GM12878 (cell line): ENCODE measurements around the gene AQP9. TPM values are rescaled to one million over a fixed set of nuclear protein-coding genes. Genes with fewer than 3 reads are reported as not detected.

Source experiments
- ATAC-seq: fragments of 200-7000 bp; cut with Tn5 transposase; 3 replicates; pipeline ENCODE4 v1.9.1; 2020; ENCODE audit warnings: mild to moderate bottlenecking, moderate library complexity
- BruUV-seq: library from RNA; stranded (reverse); fragments of 400-500 nt; replicated peaks from 2 replicates; lab custom pipeline; 2021; lab: Mats Ljungman, UMichigan
- CTCF ChIA-PET: fragments of 300-600 bp; sonication (Branson Sonifier 250); formaldehyde crosslinking; extraction: SDS; loops from one replicate; lab custom pipeline; 2021; ENCODE audit warnings: inconsistent platforms; lab: Yijun Ruan, JAX
- POLR2A ChIA-PET: fragments of 350-600 bp; formaldehyde crosslinking; extraction: SDS; loops from one replicate; lab custom pipeline; 2021; ENCODE audit warnings: inconsistent platforms; lab: Charles Lee
- RAD21 ChIA-PET: fragments of 300-600 bp; sonication (Branson Sonifier 250); formaldehyde crosslinking; loops from one replicate; lab custom pipeline; 2023; ENCODE audit warnings: antibody characterized with exemption; ENCODE audit not compliant: unreplicated experiment; lab: Charles Lee
- SMC1A ChIA-PET: fragments of 300-600 bp; sonication (Branson Sonifier 250); formaldehyde crosslinking; loops from one replicate; lab custom pipeline; 2023; ENCODE audit not compliant: unreplicated experiment, uncharacterized antibody; lab: Charles Lee
- DNase-seq: peaks from one replicate; pipeline ENCODE4 v3.0.0-alpha.2; 2011; ENCODE audit warnings: low read depth, low spot score
- FAIRE-seq: peaks from 3 replicates; lab custom pipeline; 2011; peaks lifted over from hg19 to GRCh38; lab: Jason Lieb, UNC
- H2AFZ ChIP-seq: 2 replicates; pipeline ENCODE4 v1.6.0; 2011; ENCODE audit warnings: low read depth, low read length, control low read depth; ENCODE audit not compliant: control insufficient read depth
- H3K27ac ChIP-seq: 2 replicates; pipeline ENCODE4 v1.5.1; 2011; ENCODE audit warnings: control low read depth; ENCODE audit not compliant: control insufficient read depth, insufficient read depth
- H3K27me3 ChIP-seq, 2 experiments: replicated peaks in 1 of 2; 2 replicates each; pipeline versions ENCODE4 v1.6.0 to v1.6.1; 2011; ENCODE audit warnings: low read length in 1 of 2; ENCODE audit not compliant: control insufficient read depth in 2 of 2, insufficient read depth in 2 of 2
- H3K36me3 ChIP-seq, 2 experiments: 2 replicates each; pipeline ENCODE4 v1.5.1; 2011; ENCODE audit warnings: low read length in 1 of 2; ENCODE audit not compliant: control insufficient read depth in 2 of 2, insufficient read depth in 2 of 2
- H3K4me1 ChIP-seq: 2 replicates; pipeline ENCODE4 v1.6.1; 2011; ENCODE audit warnings: mild to moderate bottlenecking, low read length, moderate library complexity, mixed read lengths; ENCODE audit not compliant: control insufficient read depth, insufficient read depth
- H3K4me2 ChIP-seq: 2 replicates; pipeline ENCODE4 v1.6.0; 2011; ENCODE audit warnings: control low read depth; ENCODE audit not compliant: control insufficient read depth, insufficient read depth
- H3K4me3 ChIP-seq: fragments of 200-600 bp; sonication (generic); 2 replicates; pipeline ENCODE4 v1.5.1; 2016
- H3K79me2 ChIP-seq: 2 replicates; pipeline ENCODE4 v1.6.0; 2011; ENCODE audit warnings: low read length; ENCODE audit not compliant: control insufficient read depth, insufficient read depth
- H3K9ac ChIP-seq: 2 replicates; pipeline ENCODE4 v1.8.0; 2011; ENCODE audit warnings: low read length, control low read depth, mixed read lengths; ENCODE audit not compliant: control insufficient read depth, insufficient read depth
- H3K9me3 ChIP-seq: replicated peaks from 3 replicates; pipeline ENCODE4 v1.5.1; 2011; ENCODE audit warnings: mild to moderate bottlenecking, low read length; ENCODE audit not compliant: control insufficient read depth, insufficient read depth
- H4K20me1 ChIP-seq: 2 replicates; pipeline ENCODE4 v1.6.0; 2011; ENCODE audit not compliant: control insufficient read depth, insufficient read depth
- BHLHE40 ChIP-seq, 2 experiments: fragments of 450-650 bp in 1 of 2; IDR thresholded peaks; 2 replicates each; pipeline ENCODE4 v1.6.1; 2011 to 2017; ENCODE audit warnings: low read depth in 2 of 2, borderline replicate concordance in 1 of 2, improper control_type of control experiment in 1 of 2, low read length in 1 of 2, mild to moderate bottlenecking in 1 of 2
- CEBPZ ChIP-seq: fragments of 150-350 bp; IDR thresholded peaks from 2 replicates; pipeline ENCODE4 v1.6.1; 2016; ENCODE audit warnings: low read depth, low read length
- CTCF ChIP-seq, 3 experiments: IDR thresholded peaks in 2 of 3; conservative IDR thresholded peaks in 1 of 3; 2 replicates each; pipeline ENCODE4 v1.5.1; 2011; ENCODE audit warnings: low read depth in 3 of 3, low read length in 3 of 3, mild to moderate bottlenecking in 3 of 3, control low read depth in 2 of 3, moderate library complexity in 2 of 3, inconsistent platforms in 1 of 3, mixed read lengths in 1 of 3; ENCODE audit not compliant: control insufficient read depth in 2 of 3, insufficient read depth in 1 of 3; ENCODE audit errors: extremely low read depth in 1 of 3
- IKZF1 ChIP-seq: fragments of 450-650 bp; conservative IDR thresholded peaks from 2 replicates; pipeline ENCODE4 v1.6.1; 2017; ENCODE audit warnings: antibody characterized with exemption, mild to moderate bottlenecking
- IKZF2 ChIP-seq, 2 experiments: fragments of 450-650 bp; IDR thresholded peaks; 2 replicates each; pipeline ENCODE4 v1.6.1; 2017; ENCODE audit warnings: mild to moderate bottlenecking in 2 of 2, moderate library complexity in 2 of 2
- LARP7 ChIP-seq: fragments of 450-650 bp; IDR thresholded peaks from 2 replicates; pipeline ENCODE4 v1.6.1; 2017; ENCODE audit warnings: mild to moderate bottlenecking
- NFYA ChIP-seq: IDR thresholded peaks from 2 replicates; pipeline ENCODE4 v1.6.1; 2011; ENCODE audit warnings: low read depth, mild to moderate bottlenecking, low read length, improper control_type of control experiment, borderline replicate concordance
- NR2F1 ChIP-seq: fragments of 450-650 bp; conservative IDR thresholded peaks from 2 replicates; pipeline ENCODE4 v1.6.1; 2017; ENCODE audit warnings: mild to moderate bottlenecking
- POLR2AphosphoS5 ChIP-seq: IDR thresholded peaks from 2 replicates; pipeline ENCODE4 v1.6.1; 2011; ENCODE audit warnings: mild to moderate bottlenecking, low read length, inconsistent platforms
- SIN3A ChIP-seq: IDR thresholded peaks from 2 replicates; pipeline ENCODE4 v1.6.1; 2012; ENCODE audit warnings: low read depth, low read length, improper control_type of control experiment
- SUZ12 ChIP-seq: fragments of 200-600 bp; sonication (generic); IDR thresholded peaks from one replicate; pipeline ENCODE4 v1.6.1; 2018; ENCODE audit warnings: antibody characterized with exemption, mild to moderate bottlenecking; ENCODE audit not compliant: unreplicated experiment
- WGBS: methylation state at CpG from one replicate; pipeline ENCODE4 v1.1.6; 2016; ENCODE audit warnings: low lambda C conversion rate; ENCODE audit not compliant: insufficient replicate concordance, insufficient coverage; ENCODE audit errors: missing lambda C conversion rate; 5-methylcytosine and 5-hydroxymethylcytosine counted together
- in situ Hi-C: fragments of 300-500 bp; cut with MboI; formaldehyde crosslinking; loops from 9 replicates; pipeline ENCODE4 v1.14.3; 2018; ENCODE audit warnings: mixed read lengths
- intact Hi-C: fragments of 100-400 bp; cut with micrococcal nuclease; formaldehyde crosslinking; loops from one replicate; pipeline ENCODE4 v1.14.2; 2022; ENCODE audit not compliant: unreplicated experiment
- polyA plus RNA-seq, 11 experiments: library from polyadenylated mRNA; depleted of rRNA in 4 of 11; unstranded in 6 of 11; stranded (reverse) in 5 of 11; fragments of >200 nt; fragmentation: Nextera tagmentation in 4 of 11; fragmentation: Illumina TruSeq in 1 of 11; extraction: Ambion mirVana in 4 of 11; extraction: Trizol in 1 of 11; gene quantifications; 1 replicate in 1 of 11; 2 replicates in 10 of 11; pipeline versions ENCODE4 v1.2.1 to v1.2.3, GENCODE V29; 2011 to 2016; ENCODE audit warnings: inconsistent platforms in 2 of 11, missing spikeins in 2 of 11, low read depth in 1 of 11
- total RNA-seq, 4 experiments: library from RNA; depleted of rRNA in 3 of 4; stranded (reverse); fragments of >200 nt in 3 of 4; fragmentation: Illumina TruSeq in 1 of 4; extraction: Trizol in 1 of 4; gene quantifications; 2 replicates each; pipeline versions ENCODE4 v1.2.1 to v1.2.3, GENCODE V29; 2013 to 2021
- TF ChIP-seq, protein P1 (sequence below): IDR thresholded peaks from 2 replicates; pipeline ENCODE4 v1.6.1; 2012; ENCODE audit warnings: low read depth, low read length, improper control_type of control experiment
- TF ChIP-seq, protein P2 (sequence below): IDR thresholded peaks from 2 replicates; pipeline ENCODE4 v1.6.1; 2011; ENCODE audit warnings: borderline replicate concordance, low read depth, mild to moderate bottlenecking, moderate library complexity, mixed read lengths, low read length; ENCODE audit not compliant: insufficient read depth; ENCODE audit errors: extremely low read length
- TF ChIP-seq, protein P3 (sequence below): IDR thresholded peaks from 2 replicates; pipeline ENCODE4 v1.6.1; 2012; ENCODE audit warnings: low read depth, low read length, improper control_type of control experiment

The AQP9 gene
- total and polyA plus RNA-seq, 10 of the 15 experiments (the other 5 are each of a cell fraction or from before 2014, with no cell fraction given): 0.05 to 3.0 (median 0.22) TPM

DNA sequence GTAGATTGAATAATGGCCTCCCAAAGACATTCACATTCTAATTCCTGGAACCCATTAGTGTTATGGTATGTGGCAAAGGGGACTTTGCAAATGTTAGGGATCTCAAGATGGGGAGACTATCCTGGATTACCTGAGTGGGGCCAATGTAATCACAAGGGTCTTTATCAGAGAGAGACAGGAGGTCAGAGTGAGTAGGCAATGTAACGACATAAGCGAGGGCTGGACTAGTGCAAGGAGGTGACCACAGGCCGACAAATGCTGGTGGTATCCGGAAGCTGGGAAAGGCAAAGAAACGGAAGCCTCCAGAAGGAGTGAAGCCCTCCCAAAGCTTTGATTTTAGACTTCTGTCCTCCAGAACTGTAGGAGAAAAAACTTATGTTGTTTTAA, 26.5 kb upstream of the AQP9 start:
- WGBS: 62% methylated on average over 5 of the region's 5 CpGs
- H3K9ac ChIP-seq: no peak overlapping the region
- H3K79me2 ChIP-seq: no peaks in the 10 kb centered on the region
- CTCF ChIA-PET: no interaction called here
- H3K4me3 ChIP-seq: no peak overlapping the region
- POLR2A ChIA-PET: no interaction called here
- H3K4me1 ChIP-seq: no peaks in the 10 kb centered on the region
- no peaks in the 10 kb centered on the region for H3K9me3 ChIP-seq
- no peaks in the 10 kb centered on the region for H4K20me1 ChIP-seq
- FAIRE-seq: no peak
- no peak for ATAC-seq
- RAD21 ChIA-PET: no interaction called here
- SMC1A ChIA-PET: no interaction called here
- BruUV-seq: no TSS peak
- H3K4me2 ChIP-seq: no peak overlapping the region
- H2AFZ ChIP-seq: no peak overlapping the region
- no peaks in the 10 kb centered on the region for H3K36me3 ChIP-seq
- intact Hi-C loops (no loop called here), in situ Hi-C loops (no loop called here)
- DNase-seq: no peak
- H3K27me3 ChIP-seq: no peaks in the 10 kb centered on the region; a peak in 1 of 4 replicates
- H3K27ac ChIP-seq: no peak overlapping the region
- TF ChIP-seq CTCF (IDR thresholded peaks at IDR 0.05 in 2 of 3, conservative IDR thresholded peaks at IDR 0.05 in 1 of 3; ENCODE audit: control insufficient read depth in 2 of 3, extremely low read depth in 1 of 3, insufficient read depth in 1 of 3, low read depth in 3 of 3, low read length in 3 of 3): no peak
- TF ChIP-seq SIN3A: no peak
- TF ChIP-seq, protein P1, sequence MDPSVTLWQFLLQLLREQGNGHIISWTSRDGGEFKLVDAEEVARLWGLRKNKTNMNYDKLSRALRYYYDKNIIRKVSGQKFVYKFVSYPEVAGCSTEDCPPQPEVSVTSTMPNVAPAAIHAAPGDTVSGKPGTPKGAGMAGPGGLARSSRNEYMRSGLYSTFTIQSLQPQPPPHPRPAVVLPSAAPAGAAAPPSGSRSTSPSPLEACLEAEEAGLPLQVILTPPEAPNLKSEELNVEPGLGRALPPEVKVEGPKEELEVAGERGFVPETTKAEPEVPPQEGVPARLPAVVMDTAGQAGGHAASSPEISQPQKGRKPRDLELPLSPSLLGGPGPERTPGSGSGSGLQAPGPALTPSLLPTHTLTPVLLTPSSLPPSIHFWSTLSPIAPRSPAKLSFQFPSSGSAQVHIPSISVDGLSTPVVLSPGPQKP: no peak
- no peak for TF ChIP-seq IKZF2 (IDR thresholded peaks at IDR 0.05)
- TF ChIP-seq, protein P2, sequence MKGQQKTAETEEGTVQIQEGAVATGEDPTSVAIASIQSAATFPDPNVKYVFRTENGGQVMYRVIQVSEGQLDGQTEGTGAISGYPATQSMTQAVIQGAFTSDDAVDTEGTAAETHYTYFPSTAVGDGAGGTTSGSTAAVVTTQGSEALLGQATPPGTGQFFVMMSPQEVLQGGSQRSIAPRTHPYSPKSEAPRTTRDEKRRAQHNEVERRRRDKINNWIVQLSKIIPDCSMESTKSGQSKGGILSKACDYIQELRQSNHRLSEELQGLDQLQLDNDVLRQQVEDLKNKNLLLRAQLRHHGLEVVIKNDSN: no peak
- no peak for TF ChIP-seq NR2F1
- no peak for TF ChIP-seq IKZF1
- TF ChIP-seq, protein P3, sequence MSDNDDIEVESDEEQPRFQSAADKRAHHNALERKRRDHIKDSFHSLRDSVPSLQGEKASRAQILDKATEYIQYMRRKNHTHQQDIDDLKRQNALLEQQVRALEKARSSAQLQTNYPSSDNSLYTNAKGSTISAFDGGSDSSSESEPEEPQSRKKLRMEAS: no peak
- TF ChIP-seq NFYA: no peak
- no peak for TF ChIP-seq CEBPZ
- TF ChIP-seq LARP7: no peak
- TF ChIP-seq BHLHE40 (IDR thresholded peaks at IDR 0.05; ENCODE audit: borderline replicate concordance in 1 of 2, low read depth in 2 of 2, low read length in 1 of 2): no peak
- TF ChIP-seq SUZ12: no peak
- no peak for TF ChIP-seq POLR2AphosphoS5
